GM19468 (cell line): Measurements from ENCODE around the gene LCORL.

ENCODE experiments used
- ATAC-seq: cut with Tn5 transposase; IDR thresholded peaks from one replicate; pipeline ENCODE4 v1.9.1; 2021; ENCODE audit warnings: mild to moderate bottlenecking, moderate library complexity, moderate number of reproducible peaks; ENCODE audit not compliant: unreplicated experiment; ENCODE audit errors: extremely low read depth

Gene LCORL

DNA sequence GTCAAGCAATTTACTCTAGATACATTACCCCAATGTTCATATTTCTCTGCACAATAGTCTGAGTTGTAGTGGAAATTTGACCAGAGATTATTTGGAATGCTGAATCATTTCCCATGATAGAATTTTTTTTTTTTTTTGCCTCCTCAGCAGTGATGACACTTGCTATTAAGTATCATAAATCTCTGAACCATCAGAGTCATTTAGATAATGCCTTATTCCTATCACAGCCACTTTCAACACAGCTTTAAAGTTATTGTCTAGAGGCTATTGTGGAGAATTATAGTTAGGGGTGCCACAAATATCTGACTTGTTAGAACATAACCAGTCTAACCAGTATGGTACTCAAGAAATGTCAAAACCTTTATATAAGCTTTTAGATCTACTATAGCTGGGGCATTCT, 79.8 kb downstream of the LCORL start:
- no peak for ATAC-seq

DNA sequence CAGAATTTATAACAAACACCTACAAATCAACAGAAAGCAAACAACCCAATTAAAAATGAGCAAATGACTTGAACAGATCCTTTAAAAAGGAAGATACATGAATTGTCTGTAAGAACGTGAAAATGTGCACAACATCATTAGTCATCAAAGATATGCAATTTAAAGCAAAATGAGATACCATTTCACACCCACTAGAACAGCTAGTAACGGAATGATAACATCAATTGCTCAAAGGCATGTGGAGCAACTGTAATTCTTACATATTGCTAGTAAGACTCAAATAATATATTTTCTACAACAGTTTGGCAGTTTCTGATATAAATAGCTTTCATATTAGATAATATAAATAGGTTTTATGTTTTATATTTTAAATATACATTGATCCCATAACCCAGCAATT, 82.5 kb downstream of the LCORL start:
- ATAC-seq: no peak

DNA sequence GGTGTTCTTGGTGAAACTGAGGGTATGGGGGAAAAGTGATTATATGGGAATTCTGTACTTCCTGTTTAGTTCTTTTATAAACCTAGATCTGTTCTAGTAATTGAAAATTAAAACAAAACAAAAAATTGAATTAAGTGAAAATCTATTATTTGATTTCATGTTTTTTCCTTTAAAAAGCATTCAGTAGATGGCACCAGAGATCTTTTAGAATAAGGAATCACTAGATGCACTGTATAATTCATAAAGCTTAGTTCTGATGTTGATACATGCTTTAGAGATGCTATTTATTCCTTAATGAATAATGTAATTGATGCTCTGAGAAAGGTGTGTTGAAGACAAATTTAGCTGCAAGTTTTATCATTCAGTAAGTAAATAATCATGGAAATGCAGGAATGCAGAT, 87.3 kb downstream of the LCORL start:
- no peak for ATAC-seq

DNA sequence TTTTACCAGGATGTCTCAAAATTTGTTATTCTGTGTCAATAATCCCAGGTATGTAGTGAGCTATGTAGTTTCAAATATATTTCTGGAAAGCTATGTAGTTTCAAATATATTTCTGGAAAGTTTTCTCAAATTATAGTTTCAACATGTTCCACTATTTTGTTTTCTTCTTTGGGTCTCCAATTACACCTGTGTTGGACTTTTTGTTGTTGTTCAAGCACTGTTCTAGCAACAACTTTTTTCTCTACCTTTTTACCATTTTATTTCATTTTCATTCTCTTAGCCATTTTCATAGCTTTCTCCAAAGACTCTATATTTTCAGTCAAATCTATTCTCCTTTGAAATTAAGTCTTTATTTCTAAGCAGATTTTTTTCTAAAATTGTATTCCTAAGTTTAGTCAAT, 88.4 kb downstream of the LCORL start:
- no peak for ATAC-seq

DNA sequence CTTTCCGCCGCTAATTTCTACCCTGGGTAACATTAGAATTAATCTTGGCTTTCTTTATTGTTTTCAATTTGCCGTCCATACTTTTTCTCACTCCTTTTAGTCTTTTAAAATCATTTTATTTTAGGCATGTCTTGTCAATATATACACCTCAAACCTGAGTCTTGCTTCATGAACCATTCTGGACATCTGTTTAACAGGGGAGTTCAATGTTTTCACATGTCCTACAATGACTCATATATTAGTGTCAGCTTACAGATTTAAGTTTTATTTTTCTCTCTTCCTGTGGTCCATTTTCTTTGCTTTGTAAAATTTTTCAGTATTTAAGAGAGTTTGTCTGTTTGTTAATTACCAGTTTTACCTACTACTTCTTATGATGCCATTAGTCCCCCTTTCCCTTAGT, 89.5 kb downstream of the LCORL start:
- ATAC-seq: no peak

DNA sequence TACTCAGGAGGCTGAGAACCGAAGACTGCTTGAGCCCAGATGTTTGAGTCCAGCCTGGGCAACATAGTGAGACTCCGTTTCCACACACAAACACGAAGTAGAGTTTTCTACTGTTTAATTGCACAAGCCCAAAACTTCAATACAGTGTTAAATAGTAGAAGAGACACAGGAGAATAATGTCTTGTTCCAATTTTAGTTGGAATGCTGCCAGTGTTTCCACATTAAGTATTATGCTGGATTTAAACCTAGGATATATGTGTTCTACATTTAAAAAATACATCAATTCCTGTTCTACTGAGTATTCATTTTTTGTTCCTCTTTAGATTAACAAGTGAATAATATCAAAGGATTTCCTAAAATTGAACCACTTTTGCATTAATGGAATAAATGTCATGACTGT, 91.3 kb downstream of the LCORL start:
- ATAC-seq: no peak

DNA sequence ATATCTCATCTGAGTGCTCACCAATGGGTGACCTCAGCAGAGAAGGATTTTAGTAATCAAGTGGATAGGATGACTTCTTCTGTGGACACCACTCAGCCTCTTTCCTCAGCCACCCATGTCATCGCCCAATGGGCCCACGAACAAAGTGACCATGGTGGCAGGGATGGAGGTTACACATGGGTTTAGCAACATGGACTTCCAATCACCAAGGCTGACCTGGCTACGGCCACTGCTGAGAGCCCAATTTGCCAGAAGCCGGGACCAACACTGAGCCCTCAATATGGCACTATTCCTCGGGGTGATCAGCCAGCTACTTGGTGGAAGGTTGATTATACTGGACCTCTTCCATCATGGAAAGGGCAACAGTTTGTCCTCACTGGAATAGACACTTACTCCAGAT, 97.4 kb downstream of the LCORL start:
- ATAC-seq: no peak

DNA sequence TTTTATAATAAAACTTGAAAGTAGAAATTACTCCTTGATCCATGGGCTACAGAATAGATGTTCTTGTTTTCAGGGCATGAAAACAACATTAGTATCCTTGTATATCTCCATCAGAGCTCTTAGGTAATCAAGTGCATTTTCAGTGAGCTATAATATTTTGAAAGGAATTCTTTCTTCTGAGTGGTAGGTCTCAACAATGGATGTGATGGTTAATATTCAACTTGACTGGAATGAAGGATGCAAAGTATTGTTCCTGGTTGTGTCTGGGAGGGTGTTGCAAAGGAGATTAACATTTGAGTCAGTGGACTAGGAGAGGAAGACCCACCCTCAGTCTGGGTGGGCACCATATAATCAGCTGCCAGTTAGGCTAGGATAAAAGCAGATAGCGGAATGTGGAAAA, 100.1 kb downstream of the LCORL start:
- ATAC-seq: no peak

DNA sequence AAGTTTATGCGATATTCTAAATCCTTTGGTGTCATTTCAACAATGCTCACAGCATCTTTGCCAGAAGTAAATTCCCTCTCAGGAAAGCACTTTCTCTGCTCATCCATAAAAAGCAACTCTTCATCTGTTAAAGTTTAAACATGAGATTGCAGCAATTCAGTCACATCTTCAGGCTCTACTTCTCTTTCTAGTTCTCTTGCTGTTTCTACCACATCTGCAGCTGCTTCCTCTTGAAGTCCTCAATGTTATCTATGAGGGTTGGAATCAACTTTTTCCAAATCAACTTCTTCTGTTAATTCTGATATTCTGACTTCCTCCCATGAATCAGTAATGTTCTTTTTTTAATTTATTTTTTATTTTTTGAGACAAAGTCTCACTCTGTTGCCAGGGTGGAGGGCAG, 100.9 kb downstream of the LCORL start:
- ATAC-seq: no peak

DNA sequence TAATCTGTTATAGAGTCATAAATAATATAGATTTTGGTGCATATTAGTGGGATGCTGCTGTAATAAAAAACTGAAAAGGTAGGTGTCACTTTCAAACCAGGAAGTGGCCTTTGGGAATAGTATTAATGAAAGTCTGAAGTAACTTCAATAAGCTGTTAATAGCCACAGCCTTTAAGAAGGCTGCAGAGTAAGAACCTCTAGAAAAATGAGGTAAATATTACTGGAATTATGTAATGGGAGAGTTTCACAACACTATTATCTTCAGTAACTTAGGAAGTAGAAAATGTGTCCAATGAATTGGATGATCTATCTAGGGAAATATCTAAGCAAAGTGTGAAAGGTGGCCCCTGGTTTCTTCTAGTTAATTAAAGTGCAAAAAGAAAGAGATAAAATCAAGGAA, 106.1 kb downstream of the LCORL start:
- no peak for ATAC-seq

DNA sequence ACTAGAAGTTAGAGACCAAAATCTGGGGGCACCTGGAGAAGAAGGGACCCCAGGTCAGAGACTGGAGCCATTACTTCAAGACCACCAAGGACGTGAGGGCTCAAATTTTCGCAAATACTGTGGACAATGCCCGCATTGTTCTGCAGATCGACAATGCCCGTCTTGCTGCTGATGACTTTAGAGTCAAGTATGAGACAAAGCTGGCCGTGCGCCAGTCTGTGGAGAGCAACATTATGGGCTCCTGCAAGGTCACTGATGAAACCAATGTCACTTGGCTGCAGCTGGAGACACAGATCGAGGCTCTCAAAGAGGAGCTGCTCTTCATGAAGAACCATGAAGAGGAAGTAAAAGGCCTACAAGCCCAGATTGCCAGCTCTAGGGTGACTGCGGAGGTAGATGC, 109.5 kb downstream of the LCORL start:
- ATAC-seq: no peak

DNA sequence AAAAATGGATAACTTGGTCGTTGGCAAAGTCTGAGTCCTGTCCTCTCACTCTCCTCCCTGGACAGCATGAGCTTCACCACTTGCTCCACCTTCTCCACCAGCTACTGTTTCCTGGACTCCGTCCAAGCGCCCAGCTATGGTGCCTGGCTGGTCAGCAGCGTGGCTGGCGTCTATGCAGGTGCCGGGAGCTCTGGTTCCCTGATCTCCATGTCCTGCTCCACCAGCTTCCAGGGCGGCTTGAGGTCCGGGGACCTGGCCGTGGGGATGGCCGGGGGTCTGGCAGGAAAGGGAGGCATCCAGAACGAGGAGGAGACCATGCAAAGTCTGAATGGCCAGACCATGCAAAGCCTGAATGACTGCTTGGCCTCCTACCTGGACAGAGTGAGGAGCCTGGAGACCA, 109.9 kb downstream of the LCORL start:
- no peak for ATAC-seq

DNA sequence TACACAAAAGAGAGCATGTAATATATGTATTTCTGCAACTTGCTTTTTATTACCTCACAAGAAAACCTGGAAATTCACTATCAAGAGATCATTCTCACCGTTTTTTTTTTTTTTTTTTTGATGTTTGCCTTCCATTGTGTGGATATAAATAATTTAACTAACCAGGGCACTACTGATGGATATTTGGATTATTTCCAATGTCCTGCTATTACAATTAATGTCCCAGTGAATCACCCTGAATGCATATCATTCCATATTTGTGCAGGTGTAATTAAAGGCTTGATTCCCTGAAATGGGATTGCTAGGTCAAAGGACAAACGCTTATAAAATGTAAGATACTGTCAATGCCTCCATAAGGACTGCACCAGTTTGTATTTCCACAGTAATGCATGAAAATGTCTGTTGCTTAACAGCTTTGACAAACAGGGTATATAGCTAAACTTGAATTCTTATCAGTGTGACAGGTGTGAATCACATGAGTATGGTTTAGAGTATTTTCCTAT, 123.0 kb downstream of the LCORL start:
- no peak for ATAC-seq

DNA sequence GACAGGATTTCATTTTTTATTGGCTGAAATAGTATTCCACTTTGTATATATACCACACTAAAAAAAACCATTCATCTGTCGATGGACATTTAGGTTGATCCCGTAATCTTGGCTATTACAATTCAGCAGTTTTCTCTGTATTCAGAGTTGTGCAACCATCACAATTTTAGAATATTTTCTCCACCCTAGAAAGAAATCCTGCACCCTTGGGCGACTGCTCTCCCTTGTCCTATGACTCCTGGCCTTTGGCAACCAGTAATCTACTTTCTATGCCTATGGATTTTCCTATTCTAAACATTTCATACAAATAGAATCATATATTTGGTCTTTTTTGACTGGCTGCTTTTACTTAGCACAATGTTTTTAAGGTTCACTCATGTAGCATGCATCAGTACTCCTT, 126.1 kb downstream of the LCORL start:
- ATAC-seq: no peak

DNA sequence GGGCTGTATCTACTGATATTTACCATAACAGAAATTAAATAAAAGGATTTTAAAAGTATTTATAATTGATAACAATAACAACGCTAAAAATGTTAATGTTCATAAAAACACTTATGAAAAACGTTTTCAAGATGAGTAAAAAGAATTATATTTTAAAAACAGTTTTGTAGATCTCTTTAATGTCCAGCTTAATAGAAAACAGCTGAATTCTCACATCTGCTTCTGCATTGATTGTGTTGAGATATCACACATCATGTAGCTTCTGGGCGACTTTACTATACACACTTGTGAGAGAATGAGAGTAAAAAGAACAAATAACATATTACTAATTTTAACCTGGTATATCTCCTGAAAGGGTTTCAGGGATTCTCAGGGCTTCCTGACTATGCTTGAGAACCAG, 127.1 kb downstream of the LCORL start:
- no peak for ATAC-seq

DNA sequence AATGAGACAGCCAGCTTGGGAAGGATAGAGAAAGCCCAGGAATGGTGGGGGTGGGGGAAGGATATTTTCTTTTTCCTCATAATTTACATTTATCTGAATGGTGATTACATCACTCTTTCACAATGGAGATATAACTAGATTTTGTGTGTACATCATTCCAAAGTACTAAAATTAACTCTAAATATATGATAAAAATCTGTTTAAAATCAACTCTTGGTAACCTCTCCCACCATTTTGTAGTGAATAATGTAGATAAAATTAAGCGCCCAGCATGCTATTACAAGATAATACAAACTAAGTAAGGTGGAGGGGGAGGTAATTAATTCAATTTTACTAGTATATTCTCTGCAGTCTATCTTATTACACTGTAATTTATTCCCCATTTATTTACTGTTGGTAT, 131.9 kb downstream of the LCORL start:
- ATAC-seq: no peak

DNA sequence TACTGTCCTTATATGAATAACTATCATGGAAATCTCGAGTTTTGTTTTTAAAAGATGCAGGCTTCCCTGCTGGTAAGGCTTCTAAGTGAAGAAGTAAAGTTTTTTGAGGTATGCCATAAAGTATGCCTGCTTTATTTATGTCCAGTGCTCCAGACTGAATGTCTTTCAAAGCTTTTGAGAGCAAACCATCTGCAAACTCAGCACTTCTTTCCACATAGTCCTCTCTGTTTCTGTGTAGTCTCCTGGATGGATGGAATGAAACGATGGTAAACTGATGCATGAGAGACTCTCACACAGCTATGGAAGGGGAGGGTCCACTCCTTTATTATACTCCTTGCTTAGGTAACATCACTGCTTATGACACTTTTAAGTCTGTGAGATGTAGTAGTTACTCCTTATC, 137.0 kb downstream of the LCORL start:
- no peak for ATAC-seq

DNA sequence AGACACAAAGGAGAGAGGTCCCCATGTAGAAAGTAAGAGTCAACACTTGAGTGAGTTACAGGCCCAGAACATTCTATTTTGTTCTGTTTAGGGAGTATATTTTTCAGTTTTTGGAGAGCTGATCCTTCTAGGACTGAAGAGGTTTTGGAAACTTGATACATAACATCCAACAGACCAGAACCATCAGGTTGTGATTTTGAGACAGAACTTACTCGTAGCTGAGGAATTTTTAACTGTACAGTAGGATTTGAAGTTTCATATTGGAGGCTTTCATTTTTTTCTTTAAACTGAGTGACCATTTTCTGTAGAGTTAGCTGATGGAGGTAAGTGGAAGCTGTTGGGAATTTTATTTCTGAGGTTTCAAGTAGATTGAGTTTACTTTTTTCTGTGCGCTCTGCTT, 137.5 kb downstream of the LCORL start:
- ATAC-seq: no peak

DNA sequence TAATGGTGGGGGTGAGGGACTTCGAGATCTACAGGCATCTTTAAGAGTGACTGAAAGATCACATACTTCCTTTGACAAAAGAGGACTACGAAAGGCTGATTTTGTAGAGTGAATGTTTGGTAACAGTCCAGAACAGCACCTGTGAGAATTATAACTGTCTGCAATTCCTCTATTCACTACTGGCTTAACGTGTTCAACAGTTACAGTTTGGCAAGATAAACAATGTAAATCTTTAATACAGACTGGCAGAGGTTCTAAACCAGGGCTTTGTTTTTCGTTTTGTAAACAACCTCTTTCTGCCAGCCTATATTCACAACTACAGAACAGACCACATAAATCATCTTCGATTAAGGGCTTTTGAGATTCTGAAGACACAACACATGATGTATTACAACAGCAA, 143.9 kb downstream of the LCORL start:
- ATAC-seq: no peak

DNA sequence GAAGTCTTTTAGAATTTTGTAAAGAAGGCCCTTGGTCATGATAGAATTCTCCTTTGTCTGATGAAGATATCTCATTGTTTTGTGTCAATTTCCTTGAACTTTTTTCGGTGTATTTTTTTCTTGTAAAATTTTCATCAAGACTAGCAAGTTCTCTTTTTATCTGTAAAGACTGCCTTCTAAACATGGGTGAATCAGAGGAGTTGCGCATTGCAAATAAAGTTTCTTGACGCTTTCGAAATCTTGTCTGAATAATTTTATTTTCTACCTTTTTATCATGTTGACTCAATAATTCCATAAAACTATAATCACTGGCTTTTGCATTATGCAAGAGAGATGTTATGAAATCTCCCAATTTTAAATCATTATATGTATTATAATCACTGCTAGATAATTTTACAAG, 144.6 kb downstream of the LCORL start:
- no peak for ATAC-seq

DNA sequence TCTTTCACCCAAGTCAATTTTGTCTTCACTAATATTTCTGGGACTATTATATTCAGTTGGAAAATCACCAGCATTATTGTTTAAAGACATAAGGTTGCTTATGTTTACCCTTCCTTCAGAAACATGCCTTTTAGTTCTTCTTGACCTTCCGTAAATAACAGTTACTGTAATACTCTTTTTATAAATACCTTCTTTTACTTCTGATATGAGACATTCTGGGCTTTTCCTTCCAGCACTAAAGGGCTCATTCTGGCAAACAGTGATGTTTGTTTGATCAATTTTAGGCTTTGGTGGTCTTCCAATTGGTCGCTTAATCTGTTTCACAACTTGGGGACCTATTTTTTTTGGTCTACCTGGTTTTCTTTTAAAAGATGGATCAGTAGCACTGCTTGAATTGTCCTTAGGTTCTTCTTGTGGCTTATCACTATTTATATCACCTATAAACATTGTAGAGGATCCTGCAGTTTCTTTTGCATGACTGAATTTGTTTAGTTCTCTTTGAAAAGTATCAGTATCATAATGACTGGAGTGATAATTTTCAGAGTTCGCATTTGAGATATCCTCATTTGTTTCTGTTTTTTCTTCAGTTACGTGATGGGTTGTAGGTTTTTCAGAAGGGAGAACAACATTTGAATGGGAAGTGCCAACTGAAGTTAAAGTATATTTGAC, 146.0 kb downstream of the LCORL start:
- peak; percentile 86 for ATAC-seq

DNA sequence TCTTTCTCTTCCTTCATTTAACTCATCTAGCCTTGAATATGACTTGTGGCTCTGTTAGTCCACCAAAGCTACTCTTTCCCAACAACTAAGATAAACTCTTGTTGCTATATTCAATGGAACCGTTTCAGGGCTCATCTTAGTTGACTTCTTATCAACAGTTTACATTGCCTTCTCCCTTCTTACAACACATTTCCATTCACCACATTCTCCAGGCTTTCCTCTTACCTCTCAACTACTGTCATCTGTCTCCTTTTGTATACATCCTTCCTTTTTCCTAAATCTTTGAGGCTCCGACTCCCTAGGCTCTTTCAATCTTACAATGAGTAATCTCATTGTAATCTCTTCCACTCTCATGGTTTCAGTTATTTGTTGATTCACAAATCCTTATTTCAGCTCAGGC, 152.2 kb downstream of the LCORL start:
- no peak for ATAC-seq

DNA sequence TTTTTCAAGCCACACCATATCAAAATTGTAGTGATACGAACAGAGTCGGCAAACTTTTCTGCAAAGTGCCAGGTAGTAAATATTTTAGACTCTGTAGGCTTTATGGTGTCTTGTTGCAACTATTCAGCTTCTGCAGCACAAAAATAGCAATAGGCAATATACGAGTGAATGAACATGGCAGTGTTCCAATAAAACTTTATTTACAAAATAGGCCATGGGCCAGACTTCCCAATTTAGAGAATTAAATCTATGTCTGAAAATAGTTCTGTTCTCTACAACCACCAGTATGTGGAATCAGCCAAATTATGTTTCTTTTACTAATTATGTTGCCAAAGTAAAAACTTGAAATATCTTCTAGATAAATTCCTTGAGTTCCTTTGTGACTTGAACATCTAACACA, 154.3 kb downstream of the LCORL start:
- no peak for ATAC-seq
